Uterus (tissue), 2 donors: Measurements from ENCODE around the gene FRS3.

Experiments used
- POLR2A ChIP-seq, 2 donors: fragments of 450-650 bp; IDR thresholded peaks; one replicate each; pipeline ENCODE4 v1.6.1; 2016; ENCODE audit warnings: antibody characterized with exemption in 2 of 2, mild to moderate bottlenecking in 1 of 2, moderate library complexity in 1 of 2
- TF ChIP-seq, protein P1 (sequence below), 4 experiments: fragments of 200-600 bp in 2 of 4; fragments of 450-650 bp in 2 of 4; sonication (generic) in 2 of 4; IDR thresholded peaks; one replicate each; pipeline ENCODE4 v1.5.1; 2016 to 2019; ENCODE audit warnings: antibody characterized with exemption in 4 of 4, mild to moderate bottlenecking in 2 of 4, moderate library complexity in 1 of 4

- TF ChIP-seq, protein P1, sequence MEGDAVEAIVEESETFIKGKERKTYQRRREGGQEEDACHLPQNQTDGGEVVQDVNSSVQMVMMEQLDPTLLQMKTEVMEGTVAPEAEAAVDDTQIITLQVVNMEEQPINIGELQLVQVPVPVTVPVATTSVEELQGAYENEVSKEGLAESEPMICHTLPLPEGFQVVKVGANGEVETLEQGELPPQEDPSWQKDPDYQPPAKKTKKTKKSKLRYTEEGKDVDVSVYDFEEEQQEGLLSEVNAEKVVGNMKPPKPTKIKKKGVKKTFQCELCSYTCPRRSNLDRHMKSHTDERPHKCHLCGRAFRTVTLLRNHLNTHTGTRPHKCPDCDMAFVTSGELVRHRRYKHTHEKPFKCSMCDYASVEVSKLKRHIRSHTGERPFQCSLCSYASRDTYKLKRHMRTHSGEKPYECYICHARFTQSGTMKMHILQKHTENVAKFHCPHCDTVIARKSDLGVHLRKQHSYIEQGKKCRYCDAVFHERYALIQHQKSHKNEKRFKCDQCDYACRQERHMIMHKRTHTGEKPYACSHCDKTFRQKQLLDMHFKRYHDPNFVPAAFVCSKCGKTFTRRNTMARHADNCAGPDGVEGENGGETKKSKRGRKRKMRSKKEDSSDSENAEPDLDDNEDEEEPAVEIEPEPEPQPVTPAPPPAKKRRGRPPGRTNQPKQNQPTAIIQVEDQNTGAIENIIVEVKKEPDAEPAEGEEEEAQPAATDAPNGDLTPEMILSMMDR (IDR thresholded peaks at IDR 0.05): no peak
- TF ChIP-seq POLR2A (IDR thresholded peaks at IDR 0.05): no peak
Measured at GRCh38 chr6:41730531-41731436, 48.9 kb downstream of the FRS3 start.
